SK-N-MC (cell line): ENCODE results near the gene SOCS6.

Experiments used
- EZH2 ChIP-seq: fragments of 200-600 bp; sonication (generic); IDR thresholded peaks from one replicate; pipeline ENCODE4 v1.6.1; 2017; ENCODE audit warnings: antibody characterized with exemption
- POLR2AphosphoS5 ChIP-seq: IDR thresholded peaks from 2 replicates; pipeline ENCODE4 v1.6.1; 2012; ENCODE audit warnings: mild to moderate bottlenecking, low read depth, low read length, borderline replicate concordance

GRCh38 chr18:70362258-70362657, 73.4 kb downstream of the SOCS6 start:
- no peak for TF ChIP-seq EZH2
- no peak for TF ChIP-seq POLR2AphosphoS5
